Measurements from ENCODE around the gene PTPRS.
"Not testable (repeated sequence)": the region's sequence is repeated elsewhere in the genome, so short reads cannot be mapped to it uniquely, and the experiment has no call there.

The PTPRS gene

GRCh38 chr19:5331790-5332189, 8.8 kb downstream of the PTPRS start:
- no peak for DNase-seq

GRCh38 chr19:5330307-5330720, 10.3 kb downstream of the PTPRS start:
- no peak for DNase-seq

- no peak for DNase-seq
Observed at GRCh38 chr19:5329141-5329540, 11.5 kb downstream of the PTPRS start.

- not testable (repeated sequence) for DNase-seq
Observed at GRCh38 chr19:5328407-5328806, 12.2 kb downstream of the PTPRS start.

GRCh38 chr19:5326986-5327623, 13.5 kb downstream of the PTPRS start:
- DNase-seq, result no peak

GRCh38 chr19:5326545-5326944, 14.1 kb downstream of the PTPRS start:
- DNase-seq, result no peak

- no peak for DNase-seq
Observed at GRCh38 chr19:5324947-5325346, 15.7 kb downstream of the PTPRS start.

- DNase-seq, result no peak
Observed at GRCh38 chr19:5323475-5323811, 17.2 kb downstream of the PTPRS start.

GRCh38 chr19:5321851-5322681, 18.5 kb downstream of the PTPRS start:
- DNase-seq, result no peak

- no peak for DNase-seq
Observed at GRCh38 chr19:5321066-5321642, 19.5 kb downstream of the PTPRS start.

- no peak for DNase-seq
Observed at GRCh38 chr19:5319516-5319915, 21.1 kb downstream of the PTPRS start.

- no peak for DNase-seq
Observed at GRCh38 chr19:5318306-5318705, 22.3 kb downstream of the PTPRS start.

GRCh38 chr19:5317321-5317720, 23.3 kb downstream of the PTPRS start:
- no peak for DNase-seq

GRCh38 chr19:5316138-5316537, 24.5 kb downstream of the PTPRS start:
- DNase-seq, result no peak

GRCh38 chr19:5314907-5315298, 25.7 kb downstream of the PTPRS start:
- DNase-seq, result no peak

- DNase-seq, result no peak
Observed at GRCh38 chr19:5314012-5314906, 26.4 kb downstream of the PTPRS start.

GRCh38 chr19:5313307-5313706, 27.3 kb downstream of the PTPRS start:
- no peak for DNase-seq

GRCh38 chr19:5312058-5312457, 28.6 kb downstream of the PTPRS start:
- no peak for DNase-seq

- DNase-seq, result no peak
Observed at GRCh38 chr19:5309438-5310204, 31.0 kb downstream of the PTPRS start.

GRCh38 chr19:5308451-5309437, 31.9 kb downstream of the PTPRS start:
- no peak for DNase-seq

- no peak for DNase-seq
Observed at GRCh38 chr19:5307655-5308054, 33.0 kb downstream of the PTPRS start.
